ENCODE results near the gene OTOS.

DNA sequence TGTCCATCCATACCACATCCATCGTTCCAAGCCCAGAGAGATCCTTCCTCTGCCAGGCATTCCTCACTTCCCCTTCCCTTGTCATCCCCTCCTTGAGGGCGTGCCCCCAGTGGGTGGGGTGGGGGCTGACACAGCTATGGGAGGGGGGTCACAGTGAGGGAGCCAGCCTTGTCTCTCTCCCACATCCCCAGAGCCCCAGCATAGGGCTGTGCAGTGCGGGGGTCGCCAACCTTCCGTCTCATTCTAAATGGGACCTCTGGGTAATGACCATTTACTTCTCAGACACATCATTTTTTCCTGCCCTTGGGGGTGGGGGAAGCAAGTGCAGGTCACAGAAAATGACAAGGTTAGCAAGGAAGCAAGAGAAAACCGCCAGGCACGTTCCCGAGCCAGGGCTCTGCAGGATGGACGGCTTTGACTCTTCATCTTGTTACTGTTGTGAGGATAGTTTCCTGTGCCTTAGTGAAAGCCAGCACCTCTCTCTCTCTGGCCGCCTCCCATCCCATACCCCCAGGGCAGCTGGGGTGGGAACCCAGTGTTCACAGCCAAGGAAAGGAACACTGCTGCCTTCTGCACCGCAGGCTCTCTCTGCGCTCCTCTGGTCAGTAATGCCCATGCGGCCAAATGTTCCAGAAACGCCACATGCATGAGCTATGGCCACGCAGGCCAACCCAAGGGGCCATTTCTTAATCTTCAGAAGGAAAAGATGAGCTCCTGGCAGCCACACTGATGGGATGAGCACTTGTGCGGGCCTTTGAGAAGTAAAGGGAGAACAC, 22.7 kb upstream of the OTOS start:
- TF ChIP-seq, protein P1, sequence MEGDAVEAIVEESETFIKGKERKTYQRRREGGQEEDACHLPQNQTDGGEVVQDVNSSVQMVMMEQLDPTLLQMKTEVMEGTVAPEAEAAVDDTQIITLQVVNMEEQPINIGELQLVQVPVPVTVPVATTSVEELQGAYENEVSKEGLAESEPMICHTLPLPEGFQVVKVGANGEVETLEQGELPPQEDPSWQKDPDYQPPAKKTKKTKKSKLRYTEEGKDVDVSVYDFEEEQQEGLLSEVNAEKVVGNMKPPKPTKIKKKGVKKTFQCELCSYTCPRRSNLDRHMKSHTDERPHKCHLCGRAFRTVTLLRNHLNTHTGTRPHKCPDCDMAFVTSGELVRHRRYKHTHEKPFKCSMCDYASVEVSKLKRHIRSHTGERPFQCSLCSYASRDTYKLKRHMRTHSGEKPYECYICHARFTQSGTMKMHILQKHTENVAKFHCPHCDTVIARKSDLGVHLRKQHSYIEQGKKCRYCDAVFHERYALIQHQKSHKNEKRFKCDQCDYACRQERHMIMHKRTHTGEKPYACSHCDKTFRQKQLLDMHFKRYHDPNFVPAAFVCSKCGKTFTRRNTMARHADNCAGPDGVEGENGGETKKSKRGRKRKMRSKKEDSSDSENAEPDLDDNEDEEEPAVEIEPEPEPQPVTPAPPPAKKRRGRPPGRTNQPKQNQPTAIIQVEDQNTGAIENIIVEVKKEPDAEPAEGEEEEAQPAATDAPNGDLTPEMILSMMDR (IDR thresholded peaks at IDR 0.05): no peak
- no peak for TF ChIP-seq POLR2A (IDR thresholded peaks at IDR 0.05)
